ENCODE data around the gene ATRN.

DNA sequence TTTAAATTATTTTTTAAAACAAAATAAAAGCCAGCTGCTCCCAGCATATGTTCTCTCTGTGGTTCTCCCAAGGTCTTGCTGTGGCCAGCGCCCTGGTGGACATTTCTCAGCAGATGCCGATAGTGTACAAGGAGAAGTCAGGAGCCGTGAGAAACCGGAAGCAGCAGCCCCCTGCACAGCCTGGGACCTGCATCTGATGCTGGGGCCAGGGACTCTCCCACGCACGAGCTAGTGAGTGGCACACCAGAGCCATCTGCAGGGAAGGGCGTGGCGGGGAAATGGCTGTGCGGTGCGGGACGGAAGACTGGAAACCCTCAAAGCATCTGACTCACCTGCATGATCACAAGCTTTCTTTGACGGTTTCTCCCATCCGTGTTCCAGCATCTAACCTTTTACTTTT is 175.8 kb downstream of the ATRN start:
- TF ChIP-seq, protein P1, sequence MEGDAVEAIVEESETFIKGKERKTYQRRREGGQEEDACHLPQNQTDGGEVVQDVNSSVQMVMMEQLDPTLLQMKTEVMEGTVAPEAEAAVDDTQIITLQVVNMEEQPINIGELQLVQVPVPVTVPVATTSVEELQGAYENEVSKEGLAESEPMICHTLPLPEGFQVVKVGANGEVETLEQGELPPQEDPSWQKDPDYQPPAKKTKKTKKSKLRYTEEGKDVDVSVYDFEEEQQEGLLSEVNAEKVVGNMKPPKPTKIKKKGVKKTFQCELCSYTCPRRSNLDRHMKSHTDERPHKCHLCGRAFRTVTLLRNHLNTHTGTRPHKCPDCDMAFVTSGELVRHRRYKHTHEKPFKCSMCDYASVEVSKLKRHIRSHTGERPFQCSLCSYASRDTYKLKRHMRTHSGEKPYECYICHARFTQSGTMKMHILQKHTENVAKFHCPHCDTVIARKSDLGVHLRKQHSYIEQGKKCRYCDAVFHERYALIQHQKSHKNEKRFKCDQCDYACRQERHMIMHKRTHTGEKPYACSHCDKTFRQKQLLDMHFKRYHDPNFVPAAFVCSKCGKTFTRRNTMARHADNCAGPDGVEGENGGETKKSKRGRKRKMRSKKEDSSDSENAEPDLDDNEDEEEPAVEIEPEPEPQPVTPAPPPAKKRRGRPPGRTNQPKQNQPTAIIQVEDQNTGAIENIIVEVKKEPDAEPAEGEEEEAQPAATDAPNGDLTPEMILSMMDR (IDR thresholded peaks at IDR 0.05; ENCODE audit: borderline replicate concordance, extremely low read depth, low read length, poor library complexity, severe bottlenecking) = no peak
- TF ChIP-seq EZH2 (IDR thresholded peaks at IDR 0.05; ENCODE audit: borderline replicate concordance, low read depth, low read length, severe bottlenecking) = no peak
